ENCODE measurements around the gene PTPRD.
"Not testable (repeated sequence)": the region's sequence is repeated elsewhere in the genome, so short reads cannot be mapped to it uniquely, and the experiment has no call there.

Gene PTPRD

GRCh38 chr9:9387511-9388115 is 1225.2 kb downstream of the PTPRD start:
- DNase-seq (ENCODE audit: low read depth in 2 of 2, low spot score in 1 of 2): no peak

- DNase-seq (ENCODE audit: low read depth in 2 of 2, low spot score in 1 of 2): no peak
Observed at GRCh38 chr9:9362332-9362731, 1250.5 kb downstream of the PTPRD start.

GRCh38 chr9:9352877-9353481 is 1259.8 kb downstream of the PTPRD start:
- no peak for DNase-seq (ENCODE audit: low read depth in 2 of 2, low spot score in 1 of 2)

- DNase-seq (ENCODE audit: low read depth in 2 of 2, low spot score in 1 of 2): no peak
Observed at GRCh38 chr9:9341203-9341602, 1271.6 kb downstream of the PTPRD start.

- DNase-seq (ENCODE audit: low read depth in 2 of 2, low spot score in 1 of 2): no peak
Observed at GRCh38 chr9:9337129-9337528, 1275.7 kb downstream of the PTPRD start.

- DNase-seq (ENCODE audit: low read depth in 2 of 2, low spot score in 1 of 2): no peak
Observed at GRCh38 chr9:9326749-9327148, 1286.1 kb downstream of the PTPRD start.

- DNase-seq (ENCODE audit: low read depth in 2 of 2, low spot score in 1 of 2): no peak
Observed at GRCh38 chr9:9319007-9319406, 1293.8 kb downstream of the PTPRD start.

- not testable (repeated sequence) for DNase-seq (ENCODE audit: low read depth in 2 of 2, low spot score in 1 of 2)
Observed at GRCh38 chr9:9310743-9311142, 1302.1 kb downstream of the PTPRD start.

GRCh38 chr9:9305600-9305999 is 1307.2 kb downstream of the PTPRD start:
- DNase-seq (ENCODE audit: low read depth in 2 of 2, low spot score in 1 of 2): no peak

- no peak for DNase-seq (ENCODE audit: low read depth in 2 of 2, low spot score in 1 of 2)
Observed at GRCh38 chr9:9299134-9299533, 1313.7 kb downstream of the PTPRD start.

GRCh38 chr9:9286001-9286400 is 1326.8 kb downstream of the PTPRD start:
- no peak for DNase-seq (ENCODE audit: low read depth in 2 of 2, low spot score in 1 of 2)

GRCh38 chr9:9284201-9284600 is 1328.6 kb downstream of the PTPRD start:
- no peak for DNase-seq (ENCODE audit: low read depth in 2 of 2, low spot score in 1 of 2)

GRCh38 chr9:9283159-9283986 is 1329.4 kb downstream of the PTPRD start:
- no peak for DNase-seq (ENCODE audit: low read depth in 2 of 2, low spot score in 1 of 2)

- DNase-seq (ENCODE audit: low read depth in 2 of 2, low spot score in 1 of 2): no peak
Observed at GRCh38 chr9:9275601-9276000, 1337.2 kb downstream of the PTPRD start.

- DNase-seq (ENCODE audit: low read depth in 2 of 2, low spot score in 1 of 2): no peak
Observed at GRCh38 chr9:9257999-9258498, 1354.8 kb downstream of the PTPRD start.

- DNase-seq (ENCODE audit: low read depth in 2 of 2, low spot score in 1 of 2): no peak
Observed at GRCh38 chr9:9246726-9247125, 1366.1 kb downstream of the PTPRD start.

- no peak for DNase-seq (ENCODE audit: low read depth in 2 of 2, low spot score in 1 of 2)
Observed at GRCh38 chr9:9231946-9232345, 1380.9 kb downstream of the PTPRD start.

- DNase-seq (ENCODE audit: low read depth in 2 of 2, low spot score in 1 of 2): no peak
Observed at GRCh38 chr9:9229269-9229668, 1383.5 kb downstream of the PTPRD start.

GRCh38 chr9:9223175-9223574 is 1389.6 kb downstream of the PTPRD start:
- DNase-seq (ENCODE audit: low read depth in 2 of 2, low spot score in 1 of 2): no peak

- DNase-seq (ENCODE audit: low read depth in 2 of 2, low spot score in 1 of 2): no peak
Observed at GRCh38 chr9:9222730-9223129, 1390.1 kb downstream of the PTPRD start.

- no peak for DNase-seq (ENCODE audit: low read depth in 2 of 2, low spot score in 1 of 2)
Observed at GRCh38 chr9:9216934-9217333, 1395.9 kb downstream of the PTPRD start.

GRCh38 chr9:9215050-9215449 is 1397.8 kb downstream of the PTPRD start:
- DNase-seq (ENCODE audit: low read depth in 2 of 2, low spot score in 1 of 2): no peak

Data from stimulated activated CD8-positive, alpha-beta memory T cell treated with anti-CD3 and anti-CD28 coated beads, Interleukin-4, amount 100 ng/mL, for 1 hour (primary cell).